T1000 (cell line): ENCODE data around the gene MAGI1.
A peak's percentile ranks its signal among the peaks of the same experiment; 100 is the strongest.

Experiments used
- DNase-seq: peaks from one replicate; lab custom pipeline; 2025; ENCODE audit warnings: mixed read lengths; lab: John Stamatoyannopoulos, UW

Gene MAGI1

DNA sequence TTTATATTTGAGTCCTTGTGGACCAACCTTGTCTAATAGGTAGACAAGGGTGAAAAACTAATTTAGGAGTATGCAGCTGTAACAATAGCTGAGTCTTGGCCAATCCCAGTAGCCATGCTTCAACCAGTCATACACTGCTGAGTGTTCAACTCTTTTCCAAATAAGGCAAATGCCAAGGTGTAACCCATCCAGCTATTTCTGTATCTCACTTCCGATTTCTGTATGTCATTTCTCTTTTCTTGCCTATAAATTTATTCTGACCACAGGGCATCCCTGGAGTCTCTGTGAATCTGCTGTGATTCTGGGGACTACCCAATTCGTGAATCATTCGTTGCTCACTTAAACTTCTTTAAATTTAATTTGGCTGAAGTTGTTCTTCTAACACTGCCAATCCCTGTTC lies 93.2 kb downstream of the MAGI1 start:
- no peak for DNase-seq

DNA sequence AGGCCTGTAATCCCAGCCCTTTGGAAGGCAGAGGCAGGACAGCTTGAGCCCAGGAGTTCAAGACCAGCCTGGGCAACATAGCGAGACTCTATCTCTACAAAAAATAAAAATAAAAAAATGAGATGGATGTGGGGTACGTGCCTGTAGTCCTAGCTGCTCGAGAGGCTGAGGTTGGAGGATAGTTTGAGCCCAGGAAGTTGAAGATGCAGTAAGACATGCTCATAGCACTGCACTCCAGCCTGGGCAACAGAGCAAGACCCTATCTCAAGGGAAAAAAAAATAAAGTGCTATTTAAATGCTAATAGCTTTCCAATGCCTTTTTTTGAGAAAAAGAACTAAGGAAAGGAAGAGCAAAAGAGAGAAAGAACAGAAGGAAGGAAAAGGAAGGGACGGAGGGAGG lies 94.5 kb downstream of the MAGI1 start:
- no peak for DNase-seq

DNA sequence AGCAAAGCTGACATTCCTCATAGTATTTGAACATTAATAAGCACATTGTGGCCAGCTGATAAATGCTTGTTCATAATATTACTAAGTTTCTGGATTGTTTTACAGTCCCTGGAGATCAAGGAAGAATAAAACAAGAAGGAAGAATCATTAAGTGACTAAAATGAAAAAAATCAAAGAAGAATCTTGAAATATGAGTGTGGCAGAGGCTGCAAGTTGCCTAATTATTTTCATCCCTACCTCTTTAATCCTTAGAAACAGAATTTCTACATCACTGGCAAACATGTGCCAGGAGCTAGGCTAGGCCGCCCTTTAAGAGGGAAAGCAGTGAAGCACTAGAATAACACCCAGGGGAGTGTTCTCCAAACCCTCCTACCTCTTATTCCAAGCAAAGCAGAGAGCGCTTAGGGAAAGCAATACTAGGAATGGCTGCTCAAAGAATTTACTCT lies 98.9 kb downstream of the MAGI1 start:
- no peak for DNase-seq

DNA sequence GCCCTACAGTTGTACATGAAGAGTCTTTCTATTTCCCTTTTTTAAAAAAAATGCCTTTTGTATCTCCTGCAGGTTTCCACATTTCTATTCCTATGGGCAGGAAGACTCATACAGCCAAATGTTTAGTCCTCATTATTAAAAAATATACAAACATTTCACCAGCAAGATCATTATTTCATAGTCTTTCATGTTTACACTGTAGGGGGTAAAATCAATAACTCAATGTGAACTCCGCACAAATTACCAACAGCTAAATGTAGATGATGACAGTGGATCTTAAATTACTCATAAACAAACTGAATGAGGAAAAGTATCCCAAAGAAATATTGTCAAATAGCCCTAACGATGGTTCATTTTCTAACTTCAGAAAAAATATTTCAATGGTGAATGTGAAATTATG lies 99.5 kb downstream of the MAGI1 start:
- DNase-seq: no peak

DNA sequence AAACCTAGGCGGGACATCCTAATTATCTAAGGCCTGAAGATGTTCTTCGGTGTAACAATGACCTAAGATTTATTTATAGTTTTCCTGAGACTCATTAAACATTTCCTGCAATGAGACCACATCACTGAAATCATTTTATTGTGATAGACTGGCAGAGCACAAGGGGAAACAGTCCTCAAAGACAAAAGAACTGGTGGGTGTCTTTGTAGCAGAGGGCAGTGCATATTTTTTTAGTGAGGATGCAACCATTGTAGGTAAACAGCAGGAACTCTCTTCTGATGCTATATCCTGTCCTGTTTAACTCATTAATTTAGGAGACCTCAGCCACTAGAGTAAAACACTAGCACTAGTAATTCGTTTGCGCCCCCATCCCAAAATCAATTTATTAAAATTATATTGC lies 100.0 kb downstream of the MAGI1 start:
- DNase-seq: no peak

DNA sequence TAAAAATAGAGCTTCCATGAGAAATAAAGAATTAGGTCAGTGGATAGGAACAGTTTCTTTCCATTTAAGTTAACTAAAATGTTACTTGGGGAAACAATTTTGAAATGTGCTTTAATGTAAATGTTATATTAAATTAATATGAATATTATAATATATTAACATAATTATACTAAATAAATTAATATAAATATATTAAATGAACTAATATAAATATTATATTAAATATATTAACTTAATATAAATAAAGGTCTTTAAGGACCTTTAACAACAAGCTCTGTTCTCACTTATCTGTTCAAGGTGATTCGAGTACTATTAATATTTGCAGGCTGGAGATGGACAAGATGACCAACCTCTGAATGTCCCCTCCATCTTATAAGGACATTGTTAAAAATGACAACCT lies 100.6 kb downstream of the MAGI1 start:
- DNase-seq: no peak

DNA sequence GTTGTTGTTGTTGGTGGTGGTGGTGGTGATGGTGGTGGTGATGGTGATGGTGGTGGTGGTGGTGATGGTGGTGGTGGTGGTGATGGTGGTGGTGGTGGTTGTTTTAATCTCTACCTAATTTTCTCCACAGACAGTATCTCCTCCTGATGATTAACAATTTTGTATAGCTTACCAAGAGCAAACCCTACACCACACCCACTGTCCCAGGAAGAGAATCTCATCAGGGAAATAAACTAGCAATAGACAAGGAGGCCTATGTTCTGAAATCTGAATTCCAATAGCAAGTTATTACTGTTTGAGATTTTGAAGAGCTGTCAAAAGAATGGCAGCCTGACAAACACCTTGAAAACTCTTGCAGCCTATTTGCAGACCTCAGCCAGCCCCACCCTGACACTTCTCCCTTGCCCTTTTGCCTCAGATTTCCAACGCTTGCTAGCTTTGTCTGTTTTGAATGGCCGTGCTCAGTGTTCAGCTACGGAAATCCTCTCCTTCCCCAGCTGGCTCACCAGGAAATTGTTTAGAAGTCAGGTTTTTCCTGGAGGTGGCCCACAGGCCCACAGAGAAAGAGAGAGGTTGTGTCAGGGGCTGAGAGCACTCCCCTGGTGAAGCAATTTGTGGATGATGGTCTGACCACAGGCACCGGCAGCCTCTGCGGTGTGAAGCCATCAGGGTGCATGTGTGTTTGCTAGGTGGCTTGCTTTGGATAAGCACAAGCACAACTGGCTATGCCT lies 101.6 kb downstream of the MAGI1 start:
- no peak for DNase-seq

DNA sequence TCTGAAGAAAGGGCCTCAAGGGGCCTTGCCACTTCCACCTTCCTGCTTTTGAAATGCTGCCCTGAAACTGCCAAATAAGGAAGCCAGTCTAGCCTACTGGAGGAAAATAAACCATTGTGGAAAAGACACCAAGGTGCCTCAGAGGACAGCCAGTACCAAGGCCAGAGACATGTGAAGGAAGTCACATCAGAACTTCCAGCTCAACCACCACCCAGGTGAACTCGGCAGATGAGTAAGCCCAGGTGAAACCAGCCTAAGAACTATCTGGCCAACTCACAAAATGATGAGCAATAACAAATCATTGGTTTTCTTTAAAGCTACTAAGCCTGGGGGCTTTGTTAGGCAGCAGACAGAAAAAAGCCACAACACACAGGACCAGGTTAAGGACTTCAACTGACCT lies 103.0 kb downstream of the MAGI1 start:
- DNase-seq: no peak

DNA sequence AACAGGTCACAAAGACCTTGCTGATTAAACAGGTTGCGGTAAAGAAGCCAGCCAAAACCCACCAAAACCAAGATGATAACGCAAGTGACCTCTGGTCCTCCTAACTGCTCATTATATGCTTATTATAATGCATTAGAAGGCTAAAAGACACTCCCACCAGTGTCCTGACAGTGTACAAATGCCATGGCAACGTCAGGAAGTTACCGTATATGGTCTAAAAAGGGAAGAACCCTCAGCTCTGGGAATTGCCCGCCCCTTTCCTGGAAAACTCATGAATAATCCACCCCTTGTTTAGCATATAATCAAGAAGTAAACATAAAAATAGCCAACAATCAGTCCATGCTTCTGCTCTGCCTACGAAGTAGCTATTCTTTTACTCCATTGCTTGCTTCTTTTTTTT lies 108.1 kb downstream of the MAGI1 start:
- DNase-seq: no peak

DNA sequence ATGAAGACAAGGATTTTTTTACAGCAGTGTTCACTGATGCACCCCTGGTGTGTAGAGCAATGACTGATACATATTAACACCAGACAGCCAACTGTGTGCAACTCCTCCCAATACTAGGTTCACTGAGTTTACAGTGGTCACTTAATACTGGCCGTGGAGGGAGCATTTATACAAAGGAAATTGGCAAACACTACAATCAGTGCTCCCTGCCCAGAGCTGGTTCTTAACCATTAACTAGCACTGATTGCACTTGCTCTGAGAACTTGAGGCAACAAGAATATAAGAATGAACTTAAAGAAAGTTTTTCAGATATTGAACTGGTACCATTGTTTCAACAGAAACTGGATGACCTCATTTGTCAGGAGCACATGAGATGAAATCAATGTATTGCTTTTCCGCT lies 110.6 kb downstream of the MAGI1 start:
- no peak for DNase-seq

DNA sequence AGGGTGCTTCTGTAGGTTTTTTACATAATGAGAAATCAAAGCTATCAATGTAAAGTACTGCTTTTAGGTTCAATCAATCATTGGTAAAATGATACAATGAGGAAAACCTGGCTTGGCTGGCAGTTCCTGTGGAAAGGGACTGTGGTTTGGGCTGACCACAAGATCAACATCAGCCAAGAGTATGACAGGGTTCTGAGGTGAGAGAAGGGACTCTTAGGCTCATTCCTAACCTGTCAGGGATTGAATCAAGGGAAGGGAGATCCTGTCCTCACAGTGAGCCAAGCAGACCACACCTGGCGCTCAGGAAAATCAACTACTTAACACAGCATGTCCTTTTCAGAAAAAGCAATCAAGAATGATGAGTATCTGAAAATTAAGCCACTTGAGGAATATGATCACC lies 111.1 kb downstream of the MAGI1 start:
- DNase-seq: peak; percentile 5

DNA sequence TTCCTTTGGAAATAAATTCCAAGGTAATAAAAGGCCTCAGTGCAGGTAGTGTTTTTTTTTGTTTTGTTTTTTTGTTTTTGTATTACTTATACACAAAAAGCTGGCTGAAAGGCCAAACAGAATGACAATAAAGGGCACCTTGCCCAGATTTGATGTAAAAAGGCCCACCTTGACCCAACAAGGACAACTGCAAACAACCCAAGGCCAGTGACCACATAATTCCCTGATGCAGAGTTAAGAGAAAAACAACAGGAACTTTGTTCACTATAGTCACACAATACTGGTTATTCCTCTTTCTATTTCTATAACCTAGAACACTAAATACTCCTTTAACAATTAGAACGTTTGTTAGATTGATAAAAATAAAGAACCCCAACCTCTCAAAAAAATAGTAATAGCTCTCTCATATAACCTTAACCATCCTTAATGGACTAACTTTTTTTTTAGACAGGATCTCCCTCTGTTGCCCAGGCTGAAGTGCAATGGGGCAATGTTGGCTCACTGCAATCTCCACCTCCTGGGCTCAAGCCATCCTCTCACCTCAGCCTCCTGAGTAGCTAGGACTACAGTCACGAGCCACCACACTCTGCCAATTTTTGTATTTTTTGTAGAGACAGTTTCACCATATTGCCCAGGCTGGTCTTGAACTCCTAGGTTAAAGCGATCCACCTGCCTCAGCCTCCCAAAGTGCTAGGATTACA lies 113.3 kb downstream of the MAGI1 start:
- no peak for DNase-seq

DNA sequence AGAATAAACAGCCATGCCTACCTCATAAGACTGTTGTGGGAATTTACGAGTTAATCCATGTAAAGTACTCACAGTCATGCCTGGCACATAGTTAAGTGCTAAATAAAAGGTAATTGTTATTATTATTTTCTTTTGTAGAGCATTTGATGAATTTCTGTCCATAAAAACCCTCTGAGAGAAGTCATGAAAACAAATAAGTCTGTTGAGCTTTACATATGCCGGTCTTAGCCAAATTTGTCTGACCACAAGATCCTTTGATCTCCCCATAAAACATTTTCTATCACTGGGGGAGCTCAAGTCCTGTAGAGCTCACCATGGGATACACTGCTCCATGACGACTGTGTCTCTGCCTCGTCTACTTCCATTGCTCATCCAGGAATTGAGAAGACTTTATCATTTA lies 114.0 kb downstream of the MAGI1 start:
- DNase-seq: no peak

DNA sequence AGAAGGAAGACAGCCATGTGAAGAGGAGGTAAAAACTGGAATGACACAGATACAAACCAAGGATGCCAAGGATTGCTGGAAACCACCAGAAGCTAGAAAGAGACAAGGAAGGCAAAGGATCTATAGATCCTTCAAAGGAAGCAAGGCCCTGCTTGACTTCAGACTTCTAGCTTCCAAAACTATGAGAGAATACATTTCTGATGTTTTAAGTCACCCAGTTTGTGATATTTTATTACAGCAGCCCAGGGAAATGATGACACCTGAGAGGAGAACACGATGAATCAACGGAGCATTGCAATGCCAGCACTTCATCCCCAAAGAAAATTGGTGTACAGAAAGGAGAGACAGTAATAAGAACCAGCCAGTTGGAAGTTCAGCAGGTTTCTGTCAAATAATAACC lies 116.3 kb downstream of the MAGI1 start:
- DNase-seq: no peak

DNA sequence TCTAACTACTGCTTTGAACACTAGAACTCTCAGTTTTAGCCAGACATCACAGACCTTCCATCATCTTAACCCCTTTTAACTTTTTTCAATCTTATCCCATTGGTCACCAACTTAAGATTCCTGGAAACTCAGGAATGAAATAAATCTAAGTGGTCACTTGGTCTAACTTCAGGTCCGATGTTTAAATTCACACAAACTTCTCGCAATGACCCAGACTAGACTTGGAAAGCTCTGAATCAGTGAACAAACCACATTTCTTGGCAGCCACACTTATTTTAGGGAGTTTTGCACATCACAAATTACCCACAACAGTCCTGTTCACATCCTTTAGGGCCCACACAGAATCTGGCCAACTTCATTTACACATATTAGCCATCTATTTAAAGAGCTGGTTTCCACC lies 118.9 kb downstream of the MAGI1 start:
- no peak for DNase-seq

DNA sequence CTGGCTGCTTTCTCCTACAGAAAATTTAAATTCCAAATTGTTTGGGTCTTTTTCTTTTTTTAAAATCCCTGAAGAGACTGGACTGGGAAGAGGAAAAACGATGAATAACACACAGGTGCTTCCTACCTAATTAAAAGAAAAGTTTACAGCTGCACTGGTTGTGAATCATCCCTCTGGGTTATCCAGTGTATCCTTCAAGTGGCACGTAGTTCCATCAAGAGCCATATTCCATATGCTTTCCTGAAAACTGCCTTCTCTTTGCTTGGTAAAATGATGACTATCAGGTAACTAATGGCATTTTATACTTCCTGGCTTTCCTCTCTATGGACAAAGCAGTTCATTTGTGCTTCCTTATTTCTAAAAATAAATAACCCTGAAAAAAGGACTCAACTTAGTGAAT lies 123.2 kb downstream of the MAGI1 start:
- DNase-seq: no peak

DNA sequence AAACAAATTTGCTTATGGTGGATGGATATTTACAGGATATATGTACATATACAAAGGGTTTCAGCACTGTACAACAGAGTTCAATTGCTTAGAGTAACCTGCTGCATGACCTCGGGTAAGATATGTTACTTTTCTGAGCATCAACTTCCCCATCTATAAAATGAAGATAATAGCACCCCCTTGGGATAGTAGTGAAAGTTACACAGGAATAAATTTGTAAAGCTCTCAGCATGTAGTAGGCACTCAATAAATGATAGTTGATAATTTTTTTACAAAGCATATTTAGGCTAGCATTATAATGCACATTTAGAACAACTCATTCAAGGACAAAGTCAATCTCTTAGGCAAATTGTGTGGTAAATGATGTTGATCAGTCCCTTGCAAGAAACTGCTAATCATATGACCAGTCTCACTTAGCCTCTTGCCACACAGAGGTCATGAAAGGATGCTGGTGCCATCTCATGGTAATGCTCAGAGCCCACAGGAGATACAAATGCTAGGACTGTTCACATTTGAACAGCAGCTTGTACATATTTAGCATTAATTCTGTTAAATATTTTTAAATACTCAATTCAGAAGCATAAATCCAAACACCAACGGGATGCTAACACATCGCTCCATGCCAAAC lies 123.9 kb downstream of the MAGI1 start:
- no peak for DNase-seq

DNA sequence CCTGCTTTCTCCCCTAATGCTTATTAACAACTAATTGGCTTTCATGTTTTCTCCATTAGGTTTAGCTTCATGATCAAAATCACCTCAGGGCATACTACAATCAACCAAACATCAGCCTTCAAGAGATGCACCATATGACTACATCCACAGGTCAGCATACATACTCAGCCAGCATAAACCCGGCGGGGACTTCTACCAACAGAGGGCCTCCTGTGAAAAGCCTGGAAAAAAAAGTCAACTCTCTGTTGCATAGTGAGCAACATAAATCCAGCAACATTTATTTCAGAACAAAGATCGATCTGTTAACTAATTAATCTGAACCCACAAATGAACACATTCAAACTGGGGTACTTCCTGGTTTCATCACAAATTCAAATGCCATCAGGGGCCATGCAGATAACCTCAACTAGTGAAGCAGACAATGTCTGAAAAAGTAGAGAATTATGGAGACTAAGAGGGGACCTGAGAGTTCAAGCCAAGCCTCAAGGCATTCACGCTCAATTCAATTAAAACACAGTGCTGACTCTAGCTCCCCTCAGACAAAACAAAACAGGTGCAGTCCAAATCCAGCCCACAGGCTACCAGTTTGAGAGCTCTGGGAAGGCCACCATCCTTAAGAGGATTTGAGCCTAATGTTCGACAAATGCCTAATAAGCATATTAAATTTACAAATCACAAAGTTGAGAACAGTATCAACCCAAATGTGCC lies 124.5 kb downstream of the MAGI1 start:
- DNase-seq: no peak

DNA sequence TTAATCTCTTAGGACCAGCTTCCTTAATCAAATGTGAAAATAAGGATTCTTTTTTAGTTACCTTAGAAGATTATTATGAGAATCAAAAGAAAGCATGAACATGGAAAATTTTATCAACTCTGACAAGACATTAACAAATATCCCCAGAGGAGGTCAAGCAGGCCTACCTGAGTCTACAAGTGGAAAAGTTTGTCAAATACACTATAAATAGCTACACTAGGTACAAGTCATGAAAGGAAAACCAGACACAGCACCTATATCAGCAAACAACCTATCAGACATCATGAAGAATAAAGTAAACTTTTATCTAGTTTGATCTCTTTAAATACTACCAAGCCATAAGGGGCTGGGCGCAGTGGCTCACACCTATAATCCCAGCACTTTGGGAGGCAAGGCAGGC lies 126.1 kb downstream of the MAGI1 start:
- no peak for DNase-seq

DNA sequence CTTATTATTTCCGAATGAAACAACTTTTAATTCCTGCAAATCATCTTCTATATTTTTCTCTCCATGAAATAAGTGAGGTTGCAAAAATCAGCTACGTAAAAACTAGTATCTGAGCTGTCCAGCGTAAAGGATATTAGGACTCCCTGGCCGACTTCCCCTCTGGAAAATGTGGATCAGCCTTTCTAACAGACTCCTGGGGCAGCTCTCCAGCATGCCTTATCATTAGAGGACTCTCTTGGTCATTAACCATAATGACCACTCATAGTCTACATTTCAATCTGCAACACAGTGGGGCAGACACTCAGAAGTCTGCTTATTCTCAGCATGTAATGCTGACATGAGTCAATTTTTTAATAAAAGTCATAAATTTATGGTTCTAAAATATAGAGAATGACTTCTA lies 130.1 kb downstream of the MAGI1 start:
- no peak for DNase-seq

DNA sequence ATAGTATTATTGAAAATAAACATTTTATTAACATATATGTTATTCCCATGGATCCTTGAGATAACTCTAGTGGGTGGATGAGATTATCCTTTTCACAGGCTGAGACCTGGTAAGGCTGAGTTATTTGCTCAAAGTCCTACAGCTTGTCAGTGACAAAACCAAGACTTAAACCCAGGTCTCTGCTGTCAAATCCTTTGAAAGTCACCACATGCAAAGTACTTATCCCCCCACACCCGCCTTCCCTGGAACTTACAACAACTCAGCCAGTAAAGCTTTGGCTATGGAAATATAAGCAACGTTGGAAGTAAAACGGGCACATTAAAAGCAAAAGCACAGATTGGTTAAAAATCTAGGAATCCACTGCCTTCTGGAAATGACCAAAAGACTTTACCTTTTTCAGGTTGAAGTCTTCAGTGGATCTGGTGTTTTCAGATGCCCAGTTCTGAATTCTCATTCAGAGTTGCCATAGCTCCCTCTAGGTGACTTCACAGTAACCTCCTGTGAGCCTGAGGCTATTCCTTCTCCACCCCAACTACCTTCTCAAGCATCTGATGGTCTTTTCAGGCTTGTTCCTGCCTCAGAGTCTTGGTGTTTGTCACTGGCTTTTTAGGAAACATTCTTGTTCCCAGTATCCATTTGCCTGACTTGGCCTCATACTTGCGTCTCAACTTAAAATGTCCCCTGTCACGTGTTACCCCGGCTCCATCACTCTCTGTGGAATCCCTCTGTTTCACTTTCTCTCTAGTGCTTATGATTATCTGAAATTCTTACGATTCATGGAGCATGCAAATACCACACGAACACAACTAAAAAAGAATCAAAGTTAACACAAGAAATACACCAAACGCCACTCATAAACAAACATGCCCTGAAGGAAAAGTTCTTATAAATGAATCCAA lies 131.2 kb downstream of the MAGI1 start:
- no peak for DNase-seq

DNA sequence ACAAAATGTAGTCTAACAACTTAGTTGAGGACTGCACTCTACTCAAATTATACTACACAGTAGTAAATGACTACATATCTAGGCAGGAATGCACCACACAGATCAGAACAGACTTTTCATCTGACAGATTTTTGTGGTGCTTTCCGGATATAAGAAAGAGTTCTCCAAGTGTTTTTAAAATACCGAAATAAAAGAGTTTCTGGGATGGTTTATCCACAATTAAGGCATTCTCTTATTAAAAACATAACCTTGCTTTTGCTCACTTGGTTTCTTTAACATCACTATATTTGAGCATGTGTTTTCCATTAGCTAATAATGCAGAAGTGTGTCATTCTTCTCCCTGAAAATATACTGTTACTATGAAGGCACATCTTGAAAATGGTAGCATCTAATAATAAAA lies 132.9 kb downstream of the MAGI1 start:
- no peak for DNase-seq
